Caco-2 (cell line): ENCODE results near the gene G2E3. TPM values are rescaled to one million over a fixed set of nuclear protein-coding genes. Genes with fewer than 3 reads are reported as not detected.

Experiments
- BruUV-seq: library from RNA; stranded (reverse); fragments of 400-500 nt; replicated peaks from 2 replicates; lab custom pipeline; 2021; lab: Mats Ljungman, UMichigan
- CTCF ChIA-PET: fragments of 300-600 bp; sonication (Branson Sonifier 250); formaldehyde crosslinking; loops from one replicate; lab custom pipeline; 2022; ENCODE audit warnings: antibody characterized with exemption; lab: Charles Lee
- POLR2A ChIA-PET: fragments of 300-600 bp; sonication (Branson Sonifier 250); formaldehyde crosslinking; loops from one replicate; lab custom pipeline; 2022; ENCODE audit warnings: antibody characterized with exemption; lab: Charles Lee
- DNase-seq, 2 experiments: peaks; one replicate each; pipeline versions ENCODE4 v3.0.0 to v3.0.0-alpha.2; 2020 to 2022
- H3K27me3 ChIP-seq: replicated peaks from 2 replicates; pipeline ENCODE4 v1.6.0; 2011; ENCODE audit warnings: low read length; ENCODE audit not compliant: control insufficient read depth, insufficient read depth
- H3K36me3 ChIP-seq: 2 replicates; pipeline ENCODE4 v1.5.1; 2011; ENCODE audit warnings: low read length; ENCODE audit not compliant: control insufficient read depth, insufficient read depth
- H3K4me1 ChIP-seq: fragments of 250-450 bp; sonication (Bioruptor Pico); 2 replicates; pipeline ENCODE4 v1.5.1; 2020; ENCODE audit warnings: mild to moderate bottlenecking
- H3K4me3 ChIP-seq: 2 replicates; pipeline ENCODE4 v1.5.1; 2011; ENCODE audit warnings: low read depth, mild to moderate bottlenecking, control low read depth, low read length
- H3K9me3 ChIP-seq: fragments of 250-450 bp; sonication (Bioruptor Pico); 2 replicates; pipeline ENCODE4 v1.5.1; 2020; ENCODE audit warnings: mild to moderate bottlenecking, moderate library complexity
- H3K27ac Mint-ChIP-seq: one replicate; pipeline ENCODE4 v1.8.0; 2022; ENCODE audit warnings: mixed read lengths; ENCODE audit not compliant: unreplicated experiment
- H3K27me3 Mint-ChIP-seq: one replicate; pipeline ENCODE4 v1.8.0; 2022; ENCODE audit warnings: mixed read lengths; ENCODE audit not compliant: insufficient read depth, unreplicated experiment
- H3K36me3 Mint-ChIP-seq: one replicate; pipeline ENCODE4 v1.8.0; 2022; ENCODE audit warnings: mild to moderate bottlenecking, mixed read lengths; ENCODE audit not compliant: insufficient read depth, unreplicated experiment
- H3K4me1 Mint-ChIP-seq: one replicate; pipeline ENCODE4 v1.8.0; 2022; ENCODE audit warnings: low read depth, mixed read lengths; ENCODE audit not compliant: unreplicated experiment
- H3K4me3 Mint-ChIP-seq: one replicate; pipeline ENCODE4 v1.8.0; 2022; ENCODE audit warnings: mild to moderate bottlenecking, moderate library complexity, mixed read lengths; ENCODE audit not compliant: unreplicated experiment
- H3K9me3 Mint-ChIP-seq: one replicate; pipeline ENCODE4 v1.8.0; 2022; ENCODE audit warnings: mixed read lengths; ENCODE audit not compliant: unreplicated experiment
- intact Hi-C: fragments of 100-400 bp; cut with micrococcal nuclease; formaldehyde crosslinking; loops from one replicate; pipeline ENCODE4 v1.10.0; 2022; ENCODE audit not compliant: unreplicated experiment
- total RNA-seq: library from RNA; stranded (reverse); gene quantifications from 2 replicates; pipeline ENCODE4 v1.2.3, GENCODE V29; 2022
- TF ChIP-seq, protein P1 (sequence below), 2 experiments: fragments of 200-600 bp in 1 of 2; IDR thresholded peaks; 1 replicate in 1 of 2; 2 replicates in 1 of 2; pipeline versions ENCODE4 v1.5.1 to v1.8.0; 2011 to 2022; ENCODE audit warnings: antibody characterized with exemption in 1 of 2, control low read depth in 1 of 2, inconsistent platforms in 1 of 2, low read depth in 1 of 2, low read length in 1 of 2, mild to moderate bottlenecking in 1 of 2, moderate library complexity in 1 of 2; ENCODE audit not compliant: insufficient read depth in 1 of 2, severe bottlenecking in 1 of 2, unreplicated experiment in 1 of 2

G2E3 gene
- total RNA-seq, 1 experiment from 2014 or later: 25.1 TPM

DNA sequence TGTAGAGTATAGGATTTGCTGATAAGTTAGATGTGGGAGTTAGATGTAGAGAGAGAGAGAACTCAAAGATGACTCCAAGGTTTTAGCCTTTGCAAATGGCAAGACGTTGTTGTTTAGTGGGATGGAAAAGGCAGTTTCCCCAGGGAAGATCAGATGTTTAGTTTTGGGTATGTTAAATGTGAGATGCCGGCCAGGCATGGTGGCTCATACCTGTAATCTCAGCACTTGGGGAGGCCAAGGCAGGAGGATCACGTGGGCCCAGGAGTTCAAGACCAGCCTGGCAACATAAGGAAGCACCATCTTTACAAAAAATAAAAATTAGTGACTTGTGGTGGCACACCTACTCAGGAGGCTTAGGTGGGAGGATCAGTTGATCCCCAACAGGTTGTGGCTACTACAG is 96.7 kb downstream of the G2E3 start:
- Mint-ChIP-seq H3K4me1 (no peaks in the 10 kb centered on the region), H3K27ac (no peak overlapping the region), H3K27me3 (no peaks in the 10 kb centered on the region), H3K9me3 (no peaks in the 10 kb centered on the region), H3K36me3 (peaks cover 23% of the 10 kb centered on the region), H3K4me3 (no peak overlapping the region)
- ChIA-PET CTCF (no interaction called here), POLR2A (no interaction called here)
- no peaks in the 10 kb centered on the region for H3K27me3 ChIP-seq
- no peaks in the 10 kb centered on the region for H3K4me1 ChIP-seq
- no peaks in the 10 kb centered on the region; the same call in 1 of the 2 replicates for H3K36me3 ChIP-seq
- DNase-seq: no peak
- H3K4me3 ChIP-seq: no peak overlapping the region
- intact Hi-C loops: loop anchor here (2.0 to 10.0 kb wide), 3 partner anchors 101 to 251 kb away; partner anchors contain the start of gene COCH
- no peaks in the 10 kb centered on the region for H3K9me3 ChIP-seq
- TF ChIP-seq, protein P1, sequence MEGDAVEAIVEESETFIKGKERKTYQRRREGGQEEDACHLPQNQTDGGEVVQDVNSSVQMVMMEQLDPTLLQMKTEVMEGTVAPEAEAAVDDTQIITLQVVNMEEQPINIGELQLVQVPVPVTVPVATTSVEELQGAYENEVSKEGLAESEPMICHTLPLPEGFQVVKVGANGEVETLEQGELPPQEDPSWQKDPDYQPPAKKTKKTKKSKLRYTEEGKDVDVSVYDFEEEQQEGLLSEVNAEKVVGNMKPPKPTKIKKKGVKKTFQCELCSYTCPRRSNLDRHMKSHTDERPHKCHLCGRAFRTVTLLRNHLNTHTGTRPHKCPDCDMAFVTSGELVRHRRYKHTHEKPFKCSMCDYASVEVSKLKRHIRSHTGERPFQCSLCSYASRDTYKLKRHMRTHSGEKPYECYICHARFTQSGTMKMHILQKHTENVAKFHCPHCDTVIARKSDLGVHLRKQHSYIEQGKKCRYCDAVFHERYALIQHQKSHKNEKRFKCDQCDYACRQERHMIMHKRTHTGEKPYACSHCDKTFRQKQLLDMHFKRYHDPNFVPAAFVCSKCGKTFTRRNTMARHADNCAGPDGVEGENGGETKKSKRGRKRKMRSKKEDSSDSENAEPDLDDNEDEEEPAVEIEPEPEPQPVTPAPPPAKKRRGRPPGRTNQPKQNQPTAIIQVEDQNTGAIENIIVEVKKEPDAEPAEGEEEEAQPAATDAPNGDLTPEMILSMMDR (IDR thresholded peaks at IDR 0.05; ENCODE audit: insufficient read depth in 1 of 2, low read depth in 1 of 2, low read length in 1 of 2, severe bottlenecking in 1 of 2, unreplicated experiment in 1 of 2): no peak
- no TSS peak for BruUV-seq

DNA sequence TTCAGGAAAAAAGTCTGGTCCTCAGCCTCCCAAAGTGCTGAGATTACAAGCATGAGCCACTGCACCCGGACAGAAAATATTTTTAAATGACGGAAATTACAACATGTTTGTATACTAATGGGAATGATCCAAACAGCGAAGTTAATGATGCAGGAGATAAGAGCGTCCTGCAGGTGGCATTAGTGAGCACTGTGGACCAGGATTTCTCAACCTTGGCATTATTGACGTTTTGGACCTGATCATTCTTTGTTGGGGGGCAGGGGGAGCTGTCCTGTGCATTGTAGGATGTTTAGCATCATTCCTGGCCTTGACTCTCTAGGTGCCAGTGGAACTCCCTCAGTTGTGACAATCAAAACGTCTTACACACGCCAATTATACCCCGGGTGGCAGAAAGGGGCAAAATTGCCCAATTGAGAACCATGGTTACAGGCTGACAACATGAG is 97.3 kb downstream of the G2E3 start:
- no peaks in the 10 kb centered on the region; the same call in 1 of the 2 replicates for H3K36me3 ChIP-seq
- peak in 1 of 2 experiments; percentile 38 for DNase-seq
- no peaks in the 10 kb centered on the region for H3K4me1 ChIP-seq
- Mint-ChIP-seq H3K27ac (no peak overlapping the region), H3K36me3 (peaks cover 23% of the 10 kb centered on the region), H3K27me3 (no peaks in the 10 kb centered on the region), H3K9me3 (no peaks in the 10 kb centered on the region), H3K4me1 (no peaks in the 10 kb centered on the region), H3K4me3 (no peak overlapping the region)
- BruUV-seq: no TSS peak
- TF ChIP-seq, protein P1 (IDR thresholded peaks at IDR 0.05; ENCODE audit: insufficient read depth in 1 of 2, low read depth in 1 of 2, low read length in 1 of 2, severe bottlenecking in 1 of 2, unreplicated experiment in 1 of 2): peak; percentile 64 to 73
- POLR2A ChIA-PET: no interaction called here
- H3K9me3 ChIP-seq: no peaks in the 10 kb centered on the region
- CTCF ChIA-PET: interaction anchor here (0.8 kb wide), 1 partner anchor 249 kb away, joined by 3 read pairs; no protein-coding TSS in a partner anchor
- H3K4me3 ChIP-seq: no peak overlapping the region
- no peaks in the 10 kb centered on the region for H3K27me3 ChIP-seq
- intact Hi-C loops: loop anchor here (2.0 to 10.0 kb wide), 3 partner anchors 101 to 251 kb away; partner anchors contain the start of gene COCH

DNA sequence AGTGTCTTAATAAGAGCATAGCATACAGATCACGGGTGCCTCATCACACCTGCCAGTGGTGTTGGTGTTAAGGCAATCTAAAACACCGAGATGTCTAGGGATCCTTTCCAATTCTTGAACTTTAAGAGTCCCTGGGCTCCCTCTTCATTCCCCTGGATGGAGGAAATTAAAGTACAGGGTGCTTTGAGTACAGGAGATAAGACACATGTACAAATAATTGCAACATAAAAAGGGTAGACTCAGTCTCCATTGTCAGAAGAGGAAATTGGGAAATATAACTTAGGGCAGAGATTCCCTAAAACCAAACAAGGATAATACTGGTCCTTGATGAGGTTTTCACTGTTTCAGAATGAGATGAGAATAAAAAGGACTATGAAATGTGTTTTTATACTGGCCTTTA is 98.1 kb downstream of the G2E3 start:
- H3K9me3 ChIP-seq: no peaks in the 10 kb centered on the region
- no peak for DNase-seq
- ChIA-PET CTCF (interaction anchor here (0.8 kb wide), 2 partner anchors 36 to 248 kb away, joined by 3 read pairs; no protein-coding TSS in a partner anchor), POLR2A (no interaction called here)
- Mint-ChIP-seq H3K27ac (no peak overlapping the region), H3K9me3 (no peaks in the 10 kb centered on the region), H3K4me1 (no peaks in the 10 kb centered on the region), H3K4me3 (no peak overlapping the region), H3K36me3 (peaks cover 16% of the 10 kb centered on the region), H3K27me3 (no peaks in the 10 kb centered on the region)
- TF ChIP-seq, protein P1 (IDR thresholded peaks at IDR 0.05; ENCODE audit: insufficient read depth in 1 of 2, low read depth in 1 of 2, low read length in 1 of 2, severe bottlenecking in 1 of 2, unreplicated experiment in 1 of 2): no peak
- H3K36me3 ChIP-seq: no peaks in the 10 kb centered on the region; the same call in 1 of the 2 replicates
- H3K4me3 ChIP-seq: no peak overlapping the region
- intact Hi-C loops: loop anchor here (2.0 to 10.0 kb wide), 3 partner anchors 100 to 250 kb away; partner anchors contain the start of gene COCH
- no peaks in the 10 kb centered on the region for H3K4me1 ChIP-seq
- H3K27me3 ChIP-seq: no peaks in the 10 kb centered on the region
- no TSS peak for BruUV-seq
